ENCODE measurements around the gene SLC1A2. TPM values are rescaled to one million over a fixed set of nuclear protein-coding genes. Genes with fewer than 3 reads are reported as not detected.

Gene SLC1A2
- total RNA-seq, 2 donors from 2014 or later = 0.54 to 0.78 TPM

- Histone ChIP-seq H3K4me1 (ENCODE audit: control insufficient read depth in 1 of 2, low read depth in 2 of 2) (peaks cover 0 to 16% of the 10 kb centered on the region in 2 donors), H3K27ac (no peak overlapping the region), H3K4me3 (no peak overlapping the region), H3K36me3 (no peaks in the 10 kb centered on the region), H3K9me3 (no peaks in the 10 kb centered on the region), H3K27me3 (replicated peaks; ENCODE audit: insufficient read depth) (no peaks in the 10 kb centered on the region)
- ATAC-seq (ENCODE audit: insufficient number of reproducible peaks, low FRiP score, low read depth) (no peak), DNase-seq (ENCODE audit: low spot score) (no peak)
- TF ChIP-seq, protein P1, sequence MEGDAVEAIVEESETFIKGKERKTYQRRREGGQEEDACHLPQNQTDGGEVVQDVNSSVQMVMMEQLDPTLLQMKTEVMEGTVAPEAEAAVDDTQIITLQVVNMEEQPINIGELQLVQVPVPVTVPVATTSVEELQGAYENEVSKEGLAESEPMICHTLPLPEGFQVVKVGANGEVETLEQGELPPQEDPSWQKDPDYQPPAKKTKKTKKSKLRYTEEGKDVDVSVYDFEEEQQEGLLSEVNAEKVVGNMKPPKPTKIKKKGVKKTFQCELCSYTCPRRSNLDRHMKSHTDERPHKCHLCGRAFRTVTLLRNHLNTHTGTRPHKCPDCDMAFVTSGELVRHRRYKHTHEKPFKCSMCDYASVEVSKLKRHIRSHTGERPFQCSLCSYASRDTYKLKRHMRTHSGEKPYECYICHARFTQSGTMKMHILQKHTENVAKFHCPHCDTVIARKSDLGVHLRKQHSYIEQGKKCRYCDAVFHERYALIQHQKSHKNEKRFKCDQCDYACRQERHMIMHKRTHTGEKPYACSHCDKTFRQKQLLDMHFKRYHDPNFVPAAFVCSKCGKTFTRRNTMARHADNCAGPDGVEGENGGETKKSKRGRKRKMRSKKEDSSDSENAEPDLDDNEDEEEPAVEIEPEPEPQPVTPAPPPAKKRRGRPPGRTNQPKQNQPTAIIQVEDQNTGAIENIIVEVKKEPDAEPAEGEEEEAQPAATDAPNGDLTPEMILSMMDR (IDR thresholded peaks at IDR 0.05) = no peak
These were observed 96.9 kb downstream of the SLC1A2 start for GRCh38 chr11:35322318-35322979.

DNA sequence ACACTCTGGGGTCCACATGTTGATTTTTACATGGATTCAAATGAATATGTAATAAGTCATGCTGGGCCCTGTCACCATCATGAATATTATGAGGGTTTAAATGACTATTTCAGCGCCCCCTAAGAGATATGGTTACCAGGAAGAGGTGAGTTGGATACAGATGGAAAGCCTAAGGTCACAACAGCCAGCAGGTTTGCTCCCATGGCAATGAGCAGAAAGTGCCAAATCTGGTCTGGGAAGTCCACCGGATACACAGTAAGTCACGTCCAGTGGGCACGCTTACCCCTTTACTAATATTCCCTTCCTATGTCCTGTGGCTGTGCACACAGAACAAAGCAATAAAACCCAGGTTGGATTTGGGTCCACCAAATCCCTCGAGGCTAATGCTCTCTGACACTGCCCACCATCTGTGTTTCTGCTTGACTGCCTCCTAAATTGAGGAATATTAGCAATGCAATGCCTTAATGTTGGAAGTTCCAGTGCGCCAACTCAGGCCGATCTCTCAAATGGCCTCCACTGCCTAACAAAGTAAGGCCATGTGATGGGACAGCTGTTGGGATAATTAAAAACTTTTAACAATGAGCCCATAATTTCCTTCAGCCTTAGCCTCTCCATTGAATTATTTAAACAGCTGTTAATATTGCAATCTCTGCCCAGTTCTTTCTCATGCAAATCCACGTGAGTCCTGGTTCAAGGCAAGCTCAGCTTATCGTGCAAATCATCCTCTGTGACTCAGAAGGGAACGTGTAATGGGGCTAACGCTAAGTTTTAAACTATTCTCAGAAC, 97.6 kb downstream of the SLC1A2 start:
- H3K9me3 ChIP-seq = no peaks in the 10 kb centered on the region
- no peak for ATAC-seq (ENCODE audit: insufficient number of reproducible peaks, low FRiP score, low read depth)
- H3K27me3 ChIP-seq (replicated peaks; ENCODE audit: insufficient read depth) = no peaks in the 10 kb centered on the region
- H3K4me1 ChIP-seq (ENCODE audit: control insufficient read depth in 1 of 2, low read depth in 2 of 2) = peaks cover 0 to 19% of the 10 kb centered on the region in 2 donors
- TF ChIP-seq, protein P1 (IDR thresholded peaks at IDR 0.05) = no peak
- H3K4me3 ChIP-seq = no peak overlapping the region
- no peak for DNase-seq (ENCODE audit: low spot score)
- no peaks in the 10 kb centered on the region for H3K36me3 ChIP-seq
- H3K27ac ChIP-seq = no peak overlapping the region

DNA sequence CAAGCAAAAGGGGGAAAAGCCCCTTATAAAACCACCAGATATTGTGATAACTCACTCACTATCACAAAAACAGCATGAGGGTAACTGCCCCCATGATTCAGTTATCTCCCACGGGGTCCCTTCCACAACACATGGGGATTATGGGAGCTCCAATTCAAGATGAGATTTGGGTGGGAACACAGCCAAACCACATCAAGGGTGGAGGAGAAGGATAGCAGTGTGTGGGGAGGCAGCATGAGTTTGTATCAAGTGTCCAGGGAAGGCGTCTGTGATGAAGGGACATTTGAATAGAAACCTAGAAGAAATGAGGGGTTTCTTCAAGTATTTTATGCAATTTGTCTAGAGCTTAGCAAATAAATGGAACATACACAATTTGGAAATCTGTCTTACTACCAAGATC, 98.2 kb downstream of the SLC1A2 start:
- H3K4me1 ChIP-seq (ENCODE audit: control insufficient read depth in 1 of 2, low read depth in 2 of 2) = peaks cover 1 to 22% of the 10 kb centered on the region in 2 donors
- TF ChIP-seq, protein P1 (IDR thresholded peaks at IDR 0.05) = no peak
- ATAC-seq (ENCODE audit: insufficient number of reproducible peaks, low FRiP score, low read depth) (no peak), DNase-seq (ENCODE audit: low spot score) (no peak)
- no peak overlapping the region for H3K4me3 ChIP-seq
- H3K27ac ChIP-seq = no peak overlapping the region
- no peaks in the 10 kb centered on the region for H3K9me3 ChIP-seq
- H3K36me3 ChIP-seq = no peaks in the 10 kb centered on the region
- no peaks in the 10 kb centered on the region for H3K27me3 ChIP-seq (replicated peaks; ENCODE audit: insufficient read depth)

GRCh38 chr11:35318977-35319925, 100.1 kb downstream of the SLC1A2 start:
- H3K27me3 ChIP-seq (replicated peaks; ENCODE audit: insufficient read depth) = no peaks in the 10 kb centered on the region
- H3K9me3 ChIP-seq = no peaks in the 10 kb centered on the region
- H3K27ac ChIP-seq = no peak overlapping the region
- no peak for ATAC-seq (ENCODE audit: insufficient number of reproducible peaks, low FRiP score, low read depth)
- TF ChIP-seq, protein P1 (IDR thresholded peaks at IDR 0.05) = no peak
- DNase-seq (ENCODE audit: low spot score) = no peak
- H3K4me3 ChIP-seq = no peak overlapping the region
- peaks cover 6 to 30% of the 10 kb centered on the region in 2 donors for H3K4me1 ChIP-seq (ENCODE audit: control insufficient read depth in 1 of 2, low read depth in 2 of 2)
- H3K36me3 ChIP-seq = no peaks in the 10 kb centered on the region
